WTC11 (cell line): Measurements from ENCODE around the gene ASTN1. TPM values are rescaled to one million over a fixed set of nuclear protein-coding genes. Genes with fewer than 3 reads are reported as not detected.

Experiments
- ATAC-seq: fragments of 200-7000 bp; cut with Tn5 transposase; 2 replicates; pipeline ENCODE4 v1.10.0; 2021; ENCODE audit warnings: mild to moderate bottlenecking, moderate library complexity
- CTCF ChIA-PET: fragments of 300-600 bp; sonication (Branson Sonifier 250); formaldehyde crosslinking; loops from one replicate; lab custom pipeline; 2021; ENCODE audit warnings: antibody characterized with exemption; lab: Charles Lee
- POLR2A ChIA-PET: fragments of 350-600 bp; sonication (Branson Sonifier 250); formaldehyde crosslinking; loops from one replicate; lab custom pipeline; 2021; ENCODE audit warnings: antibody characterized with exemption; lab: Charles Lee
- DNase-seq: peaks from one replicate; pipeline ENCODE4 v3.0.0; 2021; ENCODE audit warnings: low spot score
- H3K27ac Mint-ChIP-seq: 2 replicates; pipeline ENCODE4 v1.8.0; 2021; ENCODE audit warnings: mixed read lengths
- H3K27me3 Mint-ChIP-seq: 2 replicates; pipeline ENCODE4 v1.8.0; 2021; ENCODE audit warnings: low read depth, mild to moderate bottlenecking, moderate library complexity, mixed read lengths
- H3K36me3 Mint-ChIP-seq: 2 replicates; pipeline ENCODE4 v1.8.0; 2021; ENCODE audit warnings: mixed read lengths
- H3K4me1 Mint-ChIP-seq: 2 replicates; pipeline ENCODE4 v1.8.0; 2022; ENCODE audit warnings: mixed read lengths
- H3K4me3 Mint-ChIP-seq: 2 replicates; pipeline ENCODE4 v1.8.0; 2021; ENCODE audit warnings: mild to moderate bottlenecking, moderate library complexity, mixed read lengths
- H3K9me3 Mint-ChIP-seq: 2 replicates; pipeline ENCODE4 v1.8.0; 2021; ENCODE audit warnings: mixed read lengths
- CREM ChIP-seq: sonication (generic); formaldehyde crosslinking; IDR thresholded peaks from 2 replicates; pipeline ENCODE4 v1.8.1; 2022; ENCODE audit warnings: mild to moderate bottlenecking, missing genetic modification reagents, moderate library complexity
- ELF4 ChIP-seq: sonication (generic); formaldehyde crosslinking; IDR thresholded peaks from 2 replicates; pipeline ENCODE4 v1.8.1; 2022; ENCODE audit warnings: low read depth, mild to moderate bottlenecking, moderate library complexity, missing genetic modification reagents
- ETV6 ChIP-seq: sonication (generic); formaldehyde crosslinking; IDR thresholded peaks from 2 replicates; pipeline ENCODE4 v1.8.1; 2022; ENCODE audit warnings: mild to moderate bottlenecking, missing genetic modification reagents
- FOXK1 ChIP-seq: sonication (generic); formaldehyde crosslinking; IDR thresholded peaks from 2 replicates; pipeline ENCODE4 v1.8.0; 2022; ENCODE audit warnings: mild to moderate bottlenecking, moderate library complexity, missing genetic modification reagents
- IRF2 ChIP-seq: sonication (generic); formaldehyde crosslinking; IDR thresholded peaks from 2 replicates; pipeline ENCODE4 v1.8.0; 2022; ENCODE audit warnings: low read depth, missing genetic modification reagents, borderline replicate concordance
- JUN ChIP-seq: sonication (generic); formaldehyde crosslinking; IDR thresholded peaks from 2 replicates; pipeline ENCODE4 v1.8.0; 2023; ENCODE audit warnings: mild to moderate bottlenecking, missing genetic modification reagents
- KAT7 ChIP-seq: sonication (generic); formaldehyde crosslinking; IDR thresholded peaks from 2 replicates; pipeline ENCODE4 v1.8.1; 2023; ENCODE audit warnings: missing genetic modification reagents, mild to moderate bottlenecking, borderline replicate concordance
- MYBL2 ChIP-seq: sonication (generic); formaldehyde crosslinking; IDR thresholded peaks from 2 replicates; pipeline ENCODE4 v1.8.1; 2023; ENCODE audit warnings: mild to moderate bottlenecking, moderate library complexity, missing genetic modification reagents
- NFATC4 ChIP-seq: fragments of 250-450 bp; sonication (Bioruptor Pico); IDR thresholded peaks from 2 replicates; pipeline ENCODE4 v1.9.0; 2021; ENCODE audit warnings: mild to moderate bottlenecking
- NFE2L1 ChIP-seq: sonication (generic); formaldehyde crosslinking; IDR thresholded peaks from 2 replicates; pipeline ENCODE4 v1.8.1; 2023; ENCODE audit warnings: missing genetic modification reagents
- OVOL2 ChIP-seq: fragments of 250-450 bp; sonication (Bioruptor Pico); IDR thresholded peaks from 2 replicates; pipeline ENCODE4 v1.9.0; 2021; ENCODE audit warnings: mild to moderate bottlenecking, borderline replicate concordance
- RELA ChIP-seq: sonication (generic); formaldehyde crosslinking; IDR thresholded peaks from 2 replicates; pipeline ENCODE4 v1.8.1; 2022; ENCODE audit warnings: missing genetic modification reagents, mild to moderate bottlenecking, borderline replicate concordance
- SMAD3 ChIP-seq: sonication (generic); formaldehyde crosslinking; IDR thresholded peaks from 2 replicates; pipeline ENCODE4 v1.8.0; 2022; ENCODE audit warnings: missing genetic modification reagents, mild to moderate bottlenecking, borderline replicate concordance
- SMAD4 ChIP-seq: sonication (generic); formaldehyde crosslinking; IDR thresholded peaks from 2 replicates; pipeline ENCODE4 v1.8.0; 2022; ENCODE audit warnings: mild to moderate bottlenecking, missing genetic modification reagents
- TCF7 ChIP-seq: sonication (generic); formaldehyde crosslinking; IDR thresholded peaks from 2 replicates; pipeline ENCODE4 v1.8.0; 2022; ENCODE audit warnings: mild to moderate bottlenecking, low read depth, missing genetic modification reagents, moderate library complexity
- ZNF232 ChIP-seq: sonication (generic); formaldehyde crosslinking; IDR thresholded peaks from 2 replicates; pipeline ENCODE4 v1.8.0; 2022; ENCODE audit warnings: mild to moderate bottlenecking, missing genetic modification reagents
- ZNF263 ChIP-seq: sonication (generic); formaldehyde crosslinking; IDR thresholded peaks from 2 replicates; pipeline ENCODE4 v1.8.1; 2022; ENCODE audit warnings: low read depth, mild to moderate bottlenecking, moderate library complexity, missing genetic modification reagents
- total RNA-seq: library from RNA; stranded (reverse); gene quantifications from 3 replicates; pipeline ENCODE4 v1.2.3, GENCODE V29; 2021
- TF ChIP-seq, protein P1 (sequence below): fragments of 250-450 bp; sonication (Bioruptor Pico); IDR thresholded peaks from 2 replicates; pipeline ENCODE4 v1.9.0; 2021; ENCODE audit warnings: mild to moderate bottlenecking
- TF ChIP-seq, protein P2 (sequence below): sonication (generic); formaldehyde crosslinking; IDR thresholded peaks from 2 replicates; pipeline ENCODE4 v1.8.0; 2022; ENCODE audit warnings: mild to moderate bottlenecking, missing genetic modification reagents
- TF ChIP-seq, protein P3 (sequence below): sonication (generic); formaldehyde crosslinking; IDR thresholded peaks from 2 replicates; pipeline ENCODE4 v1.8.1; 2022; ENCODE audit warnings: low read depth, mild to moderate bottlenecking, moderate library complexity, missing genetic modification reagents, borderline replicate concordance
- TF ChIP-seq, protein P4 (sequence below): fragments of 250-450 bp; sonication (Bioruptor Pico); IDR thresholded peaks from 2 replicates; pipeline ENCODE4 v2.1.2; 2022; ENCODE audit warnings: mild to moderate bottlenecking, moderate library complexity
- TF ChIP-seq, protein P5 (sequence below): fragments of 250-450 bp; sonication (Bioruptor Pico); conservative IDR thresholded peaks from 2 replicates; pipeline ENCODE4 v1.9.0; 2021; ENCODE audit warnings: mild to moderate bottlenecking

Gene ASTN1
- total RNA-seq, 1 experiment from 2014 or later, result 3.4 TPM

DNA sequence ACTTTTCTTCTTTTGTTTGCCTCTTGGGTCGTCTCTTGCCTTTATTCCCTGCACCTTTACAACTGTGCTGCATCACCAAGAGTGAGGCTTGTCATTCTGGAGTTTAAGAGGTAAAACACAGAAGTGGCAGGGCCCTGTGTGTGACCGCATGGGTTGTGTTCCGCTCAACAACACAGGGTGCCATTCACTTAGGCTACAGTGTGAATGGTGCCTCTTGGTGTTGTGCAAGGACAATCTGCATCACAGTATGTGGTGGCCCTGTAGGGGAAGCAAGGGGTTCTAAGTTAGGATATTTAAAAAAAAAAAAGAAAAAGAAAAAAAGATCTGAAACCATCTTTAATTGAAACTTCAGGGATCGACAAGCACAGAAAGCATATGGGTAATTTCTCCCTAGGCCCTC lies 44.4 kb upstream of the ASTN1 start:
- Mint-ChIP-seq H3K4me3 (no peak overlapping the region), H3K4me1 (no peaks in the 10 kb centered on the region), H3K9me3 (no peaks in the 10 kb centered on the region), H3K27me3 (peaks cover 54% of the 10 kb centered on the region), H3K36me3 (no peaks in the 10 kb centered on the region), H3K27ac (no peak overlapping the region)
- CTCF ChIA-PET, result no interaction called here
- no peak; the same call in 1 of the 2 replicates for ATAC-seq
- no peak for DNase-seq
- POLR2A ChIA-PET, result no interaction called here
- no peak for TF ChIP-seq TCF7 (CRISPR knock-in tag)
- TF ChIP-seq CREM (CRISPR knock-in tag), result no peak
- TF ChIP-seq, protein P1, sequence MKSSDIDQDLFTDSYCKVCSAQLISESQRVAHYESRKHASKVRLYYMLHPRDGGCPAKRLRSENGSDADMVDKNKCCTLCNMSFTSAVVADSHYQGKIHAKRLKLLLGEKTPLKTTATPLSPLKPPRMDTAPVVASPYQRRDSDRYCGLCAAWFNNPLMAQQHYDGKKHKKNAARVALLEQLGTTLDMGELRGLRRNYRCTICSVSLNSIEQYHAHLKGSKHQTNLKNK, result no peak
- TF ChIP-seq JUN, result no peak
- no peak for TF ChIP-seq MYBL2 (CRISPR knock-in tag)
- TF ChIP-seq NFE2L1 (CRISPR knock-in tag), result no peak
- TF ChIP-seq NFATC4 (CRISPR knock-in tag), result no peak
- TF ChIP-seq KAT7 (CRISPR knock-in tag), result no peak
- no peak for TF ChIP-seq SMAD3 (CRISPR knock-in tag)
- TF ChIP-seq, protein P2, sequence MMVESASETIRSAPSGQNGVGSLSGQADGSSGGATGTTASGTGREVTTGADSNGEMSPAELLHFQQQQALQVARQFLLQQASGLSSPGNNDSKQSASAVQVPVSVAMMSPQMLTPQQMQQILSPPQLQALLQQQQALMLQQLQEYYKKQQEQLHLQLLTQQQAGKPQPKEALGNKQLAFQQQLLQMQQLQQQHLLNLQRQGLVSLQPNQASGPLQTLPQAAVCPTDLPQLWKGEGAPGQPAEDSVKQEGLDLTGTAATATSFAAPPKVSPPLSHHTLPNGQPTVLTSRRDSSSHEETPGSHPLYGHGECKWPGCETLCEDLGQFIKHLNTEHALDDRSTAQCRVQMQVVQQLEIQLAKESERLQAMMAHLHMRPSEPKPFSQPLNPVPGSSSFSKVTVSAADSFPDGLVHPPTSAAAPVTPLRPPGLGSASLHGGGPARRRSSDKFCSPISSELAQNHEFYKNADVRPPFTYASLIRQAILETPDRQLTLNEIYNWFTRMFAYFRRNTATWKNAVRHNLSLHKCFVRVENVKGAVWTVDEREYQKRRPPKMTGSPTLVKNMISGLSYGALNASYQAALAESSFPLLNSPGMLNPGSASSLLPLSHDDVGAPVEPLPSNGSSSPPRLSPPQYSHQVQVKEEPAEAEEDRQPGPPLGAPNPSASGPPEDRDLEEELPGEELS (CRISPR knock-in tag), result no peak
- TF ChIP-seq ZNF263 (CRISPR knock-in tag), result no peak
- no peak for TF ChIP-seq ELF4 (CRISPR knock-in tag)
- TF ChIP-seq RELA, result no peak
- no peak for TF ChIP-seq OVOL2
- TF ChIP-seq, protein P3, sequence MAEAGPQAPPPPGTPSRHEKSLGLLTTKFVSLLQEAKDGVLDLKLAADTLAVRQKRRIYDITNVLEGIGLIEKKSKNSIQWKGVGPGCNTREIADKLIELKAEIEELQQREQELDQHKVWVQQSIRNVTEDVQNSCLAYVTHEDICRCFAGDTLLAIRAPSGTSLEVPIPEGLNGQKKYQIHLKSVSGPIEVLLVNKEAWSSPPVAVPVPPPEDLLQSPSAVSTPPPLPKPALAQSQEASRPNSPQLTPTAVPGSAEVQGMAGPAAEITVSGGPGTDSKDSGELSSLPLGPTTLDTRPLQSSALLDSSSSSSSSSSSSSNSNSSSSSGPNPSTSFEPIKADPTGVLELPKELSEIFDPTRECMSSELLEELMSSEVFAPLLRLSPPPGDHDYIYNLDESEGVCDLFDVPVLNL (CRISPR knock-in tag), result no peak
- no peak for TF ChIP-seq ETV6 (CRISPR knock-in tag)
- TF ChIP-seq, protein P4, sequence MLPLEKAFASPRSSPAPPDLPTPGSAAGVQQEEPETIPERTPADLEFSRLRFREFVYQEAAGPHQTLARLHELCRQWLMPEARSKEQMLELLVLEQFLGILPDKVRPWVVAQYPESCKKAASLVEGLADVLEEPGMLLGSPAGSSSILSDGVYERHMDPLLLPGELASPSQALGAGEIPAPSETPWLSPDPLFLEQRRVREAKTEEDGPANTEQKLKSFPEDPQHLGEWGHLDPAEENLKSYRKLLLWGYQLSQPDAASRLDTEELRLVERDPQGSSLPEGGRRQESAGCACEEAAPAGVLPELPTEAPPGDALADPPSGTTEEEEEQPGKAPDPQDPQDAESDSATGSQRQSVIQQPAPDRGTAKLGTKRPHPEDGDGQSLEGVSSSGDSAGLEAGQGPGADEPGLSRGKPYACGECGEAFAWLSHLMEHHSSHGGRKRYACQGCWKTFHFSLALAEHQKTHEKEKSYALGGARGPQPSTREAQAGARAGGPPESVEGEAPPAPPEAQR (CRISPR knock-in tag), result no peak
- TF ChIP-seq, protein P5, sequence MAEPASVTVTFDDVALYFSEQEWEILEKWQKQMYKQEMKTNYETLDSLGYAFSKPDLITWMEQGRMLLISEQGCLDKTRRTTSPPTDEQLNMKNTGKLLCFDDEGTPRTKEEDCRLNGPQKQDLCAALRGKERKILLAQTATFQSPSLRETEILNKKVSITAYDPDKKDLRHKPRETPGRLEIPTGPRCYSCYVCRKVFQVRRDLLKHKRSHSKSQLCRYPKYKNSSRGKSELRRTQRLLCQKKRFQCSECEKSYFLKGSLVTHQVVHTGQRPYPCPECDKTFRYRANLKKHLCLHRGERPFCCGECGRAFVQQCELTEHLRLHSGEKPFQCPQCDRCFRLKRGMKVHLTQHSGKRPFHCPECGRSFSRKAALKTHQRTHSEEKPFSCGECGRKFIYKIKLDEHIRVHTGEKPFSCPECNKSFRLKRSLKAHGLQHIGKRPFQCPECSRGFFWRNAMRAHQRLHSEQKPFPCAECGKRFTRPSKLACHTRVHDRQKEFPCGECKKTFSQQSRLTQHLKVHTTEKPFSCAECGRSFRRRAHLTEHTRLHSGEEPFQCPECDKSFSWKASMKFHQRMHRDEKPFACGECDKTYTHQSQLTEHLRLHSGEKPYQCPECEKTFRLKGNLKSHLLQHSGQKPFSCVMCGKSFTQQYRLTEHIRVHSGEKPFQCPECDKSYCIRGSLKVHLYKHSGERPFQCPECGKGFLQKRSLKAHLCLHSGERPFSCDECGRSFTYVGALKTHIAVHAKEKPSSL (CRISPR knock-in tag), result no peak
- no peak for TF ChIP-seq SMAD4
- TF ChIP-seq ZNF232, result no peak

DNA sequence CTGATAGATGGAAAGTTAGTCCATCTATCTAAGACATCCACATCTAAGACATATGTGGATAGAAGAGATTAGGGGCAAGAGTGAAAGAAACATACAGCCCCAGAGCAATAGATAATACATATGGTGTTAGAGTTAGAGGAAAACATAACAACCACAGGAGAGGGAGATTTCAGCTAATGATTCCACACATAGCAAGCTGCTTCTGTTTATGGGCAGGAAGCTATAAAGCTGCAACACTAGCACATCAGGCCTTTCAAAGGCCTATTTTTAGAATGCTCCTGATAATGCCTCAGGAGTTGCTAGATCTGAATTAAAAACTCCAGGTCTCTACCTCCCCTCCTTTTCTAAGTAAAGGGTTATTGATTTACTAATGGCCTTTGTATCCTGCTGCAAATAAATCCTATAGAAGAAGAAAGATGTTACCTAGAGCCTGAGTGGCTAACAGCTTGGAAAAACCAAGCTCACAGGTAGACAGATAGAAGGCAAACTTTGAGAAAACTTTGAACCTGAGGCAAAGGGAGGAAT lies 42.4 kb upstream of the ASTN1 start:
- H3K36me3 Mint-ChIP-seq, result no peaks in the 10 kb centered on the region
- H3K4me1 Mint-ChIP-seq, result no peaks in the 10 kb centered on the region
- CTCF ChIA-PET, result interaction anchor here (1.1 to 1.6 kb wide), 2 partner anchors 25 to 69 kb away, joined by 3 to 4 read pairs; no protein-coding TSS in a partner anchor
- DNase-seq, result no peak
- no peak overlapping the region for H3K4me3 Mint-ChIP-seq
- peaks cover 54% of the 10 kb centered on the region for H3K27me3 Mint-ChIP-seq
- H3K27ac Mint-ChIP-seq, result no peak overlapping the region
- POLR2A ChIA-PET, result no interaction called here
- ATAC-seq, result no peak
- H3K9me3 Mint-ChIP-seq, result no peaks in the 10 kb centered on the region
- no peak for TF ChIP-seq IRF2 (CRISPR knock-in tag)
- no peak for TF ChIP-seq FOXK1 (CRISPR knock-in tag)
- TF ChIP-seq, all 79 proteins: peak for 0
